SH-SY5Y (cell line): ENCODE measurements around the gene PMIS2.

Experiments used
- GATA2 ChIP-seq: IDR thresholded peaks from 2 replicates; pipeline ENCODE4 v1.6.1; 2011; ENCODE audit warnings: mild to moderate bottlenecking, low read depth, low read length
- GATA3 ChIP-seq: IDR thresholded peaks from 2 replicates; pipeline ENCODE4 v1.6.1; 2011; ENCODE audit warnings: low read depth, mild to moderate bottlenecking, low read length, moderate library complexity

DNA sequence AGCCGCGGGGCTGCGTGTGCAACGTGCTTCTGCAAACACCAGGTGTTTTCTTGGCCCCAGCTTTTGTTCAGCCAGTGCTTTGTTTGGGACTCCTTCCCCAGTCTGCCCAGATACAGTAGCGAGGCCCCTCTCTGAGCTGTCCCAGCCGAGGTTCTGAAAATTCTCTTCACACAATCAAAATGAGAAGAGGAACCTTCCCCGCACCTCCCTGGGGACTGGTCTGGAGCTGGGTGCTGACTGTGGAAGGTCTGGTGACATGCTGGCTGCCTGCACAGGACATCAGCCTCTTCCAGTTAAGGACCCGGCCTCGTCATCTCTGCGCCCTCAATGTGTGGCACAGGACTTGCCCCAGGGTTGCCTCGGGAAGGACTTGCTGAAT lies 26.7 kb upstream of the PMIS2 start:
- TF ChIP-seq GATA2 (no peak), GATA3 (no peak)
